DOHH2 (cell line): Measurements from ENCODE around the gene ARPC2.

Experiments used
- H3F3A ChIP-seq: fragments of 200-600 bp; sonication (generic), shearing (Covaris generic); 2 replicates; pipeline ENCODE4 v1.6.0; 2016; ENCODE audit warnings: antibody characterized with exemption, mild to moderate bottlenecking; ENCODE audit not compliant: control insufficient read depth, insufficient read depth
- H3K27ac ChIP-seq: fragments of 200-600 bp; sonication (generic); 2 replicates; pipeline ENCODE4 v1.5.1; 2014; ENCODE audit warnings: low read depth, mild to moderate bottlenecking, low read length, moderate library complexity
- H3K27me3 ChIP-seq: fragments of 200-600 bp; sonication (generic); 2 replicates; pipeline ENCODE4 v1.6.1; 2014; ENCODE audit warnings: mild to moderate bottlenecking, low read length, mixed read lengths; ENCODE audit not compliant: control insufficient read depth
- H3K36me3 ChIP-seq: fragments of 200-600 bp; sonication (generic); 2 replicates; pipeline ENCODE4 v1.6.1; 2014; ENCODE audit warnings: mild to moderate bottlenecking, low read length, moderate library complexity, mixed read lengths; ENCODE audit not compliant: control insufficient read depth
- H3K4me1 ChIP-seq: fragments of 200-600 bp; sonication (generic); 2 replicates; pipeline ENCODE4 v1.6.1; 2014; ENCODE audit warnings: mild to moderate bottlenecking, low read length, mixed read lengths; ENCODE audit not compliant: control insufficient read depth
- H3K4me2 ChIP-seq: fragments of 200-600 bp; sonication (generic); 2 replicates; pipeline ENCODE4 v1.6.0; 2014; ENCODE audit warnings: mild to moderate bottlenecking, low read length, moderate library complexity
- H3K4me3 ChIP-seq: fragments of 200-600 bp; sonication (generic); 2 replicates; pipeline ENCODE4 v1.5.1; 2014; ENCODE audit warnings: mild to moderate bottlenecking, low read length, mixed read lengths
- H3K79me2 ChIP-seq: fragments of 200-600 bp; sonication (generic); 2 replicates; pipeline ENCODE4 v1.6.1; 2014; ENCODE audit warnings: mild to moderate bottlenecking, low read length, mixed read lengths; ENCODE audit not compliant: control insufficient read depth
- H3K9me2 ChIP-seq: fragments of 200-600 bp; sonication (generic); replicated peaks from 2 replicates; pipeline ENCODE4 v1.6.1; 2014; ENCODE audit warnings: mild to moderate bottlenecking, low read length, mixed read lengths; ENCODE audit not compliant: control insufficient read depth
- H3K9me3 ChIP-seq: fragments of 200-600 bp; sonication (generic); 2 replicates; pipeline ENCODE4 v1.6.1; 2014; ENCODE audit warnings: antibody characterized with exemption, low read length, mixed read lengths; ENCODE audit not compliant: control insufficient read depth, insufficient read depth
- H4K20me1 ChIP-seq: fragments of 200-600 bp; sonication (generic); 2 replicates; pipeline ENCODE4 v1.6.0; 2014; ENCODE audit warnings: low read depth, mild to moderate bottlenecking, antibody characterized with exemption, low read length, moderate library complexity; ENCODE audit not compliant: control insufficient read depth, insufficient read depth
- CTCF ChIP-seq: fragments of 200-600 bp; sonication (generic); IDR thresholded peaks from one replicate; pipeline ENCODE4 v1.5.1; 2014; ENCODE audit warnings: antibody characterized with exemption, mild to moderate bottlenecking, low read depth, low read length; ENCODE audit not compliant: poor library complexity, severe bottlenecking
- EZH2phosphoT487 ChIP-seq: fragments of 200-600 bp; sonication (generic); IDR thresholded peaks from 2 replicates; pipeline ENCODE4 v1.6.1; 2017; ENCODE audit warnings: borderline replicate concordance, mild to moderate bottlenecking, antibody characterized with exemption, low read length, moderate library complexity, mixed read lengths

ARPC2 gene

GRCh38 chr2:218285604-218286003, 68.6 kb downstream of the ARPC2 start:
- Histone ChIP-seq H3F3A (peaks cover 2% of the 10 kb centered on the region; the same call in 1 of the 2 replicates), H3K79me2 (peaks cover 35% of the 10 kb centered on the region), H3K4me1 (peaks cover 35% of the 10 kb centered on the region), H3K4me3 (no peak overlapping the region), H3K36me3 (no peaks in the 10 kb centered on the region), H3K4me2 (no peak overlapping the region), H3K9me2 (no peaks in the 10 kb centered on the region), H3K9me3 (no peaks in the 10 kb centered on the region), H3K27me3 (no peaks in the 10 kb centered on the region), H4K20me1 (no peaks in the 10 kb centered on the region), H3K27ac (no peak overlapping the region)
- TF ChIP-seq CTCF (no peak), EZH2phosphoT487 (no peak)

- no peak for TF ChIP-seq CTCF
- no peak for TF ChIP-seq EZH2phosphoT487
- H4K20me1 ChIP-seq = no peaks in the 10 kb centered on the region
These were observed 69.8 kb downstream of the ARPC2 start for GRCh38 chr2:218286570-218287459.

GRCh38 chr2:218289639-218290315, 72.8 kb downstream of the ARPC2 start:
- Histone ChIP-seq H3K27me3 (no peaks in the 10 kb centered on the region), H3K36me3 (no peaks in the 10 kb centered on the region), H3K9me2 (no peaks in the 10 kb centered on the region), H3K4me3 (peak overlapping the region; percentile 82), H3K79me2 (peaks cover 46% of the 10 kb centered on the region), H3K27ac (no peak overlapping the region), H3F3A (peaks cover 10% of the 10 kb centered on the region), H4K20me1 (no peaks in the 10 kb centered on the region), H3K9me3 (no peaks in the 10 kb centered on the region), H3K4me1 (peaks cover 63% of the 10 kb centered on the region), H3K4me2 (peak overlapping the region; percentile 78)
- TF ChIP-seq CTCF (no peak), EZH2phosphoT487 (no peak)

More at GRCh38 chr2:218286570-218287459, 69.8 kb downstream of the ARPC2 start:
- no peaks in the 10 kb centered on the region for H3K36me3 ChIP-seq
- peaks cover 42% of the 10 kb centered on the region for H3K79me2 ChIP-seq
- H3F3A ChIP-seq = peaks cover 3% of the 10 kb centered on the region; the same call in 1 of the 2 replicates
- no peaks in the 10 kb centered on the region for H3K27me3 ChIP-seq
- H3K4me3 ChIP-seq = peak overlapping the region; percentile 54
- no peaks in the 10 kb centered on the region for H3K9me3 ChIP-seq
- H3K27ac ChIP-seq = peak overlapping the region; percentile 25
- peak overlapping the region; percentile 80 for H3K4me2 ChIP-seq
- no peaks in the 10 kb centered on the region for H3K9me2 ChIP-seq
- H3K4me1 ChIP-seq = peaks cover 47% of the 10 kb centered on the region
